Loucy (cell line): ENCODE data around the gene MBNL2.
"Not testable (repeated sequence)": the region's sequence is repeated elsewhere in the genome, so short reads cannot be mapped to it uniquely, and the experiment has no call there.

Experiments
- EZH2phosphoT487 ChIP-seq: fragments of 200-600 bp; IDR thresholded peaks from 2 replicates; pipeline ENCODE4 v1.6.1; 2018; ENCODE audit warnings: antibody characterized with exemption, mild to moderate bottlenecking, moderate library complexity, borderline replicate concordance
- TF ChIP-seq, protein P1 (sequence below): fragments of 200-600 bp; sonication (generic); conservative IDR thresholded peaks from 2 replicates; pipeline ENCODE4 v1.5.1; 2014; ENCODE audit warnings: mild to moderate bottlenecking, antibody characterized with exemption, low read length

DNA sequence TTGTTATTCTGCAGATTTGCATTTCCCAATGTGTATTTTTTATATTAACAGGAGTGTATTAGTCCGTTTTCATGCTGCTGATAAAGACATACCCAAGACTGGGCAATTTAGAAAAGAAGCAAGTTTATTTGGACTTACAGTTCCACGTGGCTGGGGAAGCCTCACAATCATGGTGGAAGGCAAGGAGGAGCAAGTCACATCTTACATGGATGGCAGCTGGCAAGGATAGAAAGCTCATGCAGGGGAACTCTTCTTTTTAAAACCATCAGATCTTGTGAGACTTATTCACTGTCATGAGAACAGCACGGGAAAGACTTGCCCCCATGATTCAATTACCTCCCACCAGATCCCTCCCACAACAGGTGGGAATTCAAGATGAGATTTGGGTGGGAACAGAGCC lies 14.9 kb upstream of the MBNL2 start:
- TF ChIP-seq, protein P1, sequence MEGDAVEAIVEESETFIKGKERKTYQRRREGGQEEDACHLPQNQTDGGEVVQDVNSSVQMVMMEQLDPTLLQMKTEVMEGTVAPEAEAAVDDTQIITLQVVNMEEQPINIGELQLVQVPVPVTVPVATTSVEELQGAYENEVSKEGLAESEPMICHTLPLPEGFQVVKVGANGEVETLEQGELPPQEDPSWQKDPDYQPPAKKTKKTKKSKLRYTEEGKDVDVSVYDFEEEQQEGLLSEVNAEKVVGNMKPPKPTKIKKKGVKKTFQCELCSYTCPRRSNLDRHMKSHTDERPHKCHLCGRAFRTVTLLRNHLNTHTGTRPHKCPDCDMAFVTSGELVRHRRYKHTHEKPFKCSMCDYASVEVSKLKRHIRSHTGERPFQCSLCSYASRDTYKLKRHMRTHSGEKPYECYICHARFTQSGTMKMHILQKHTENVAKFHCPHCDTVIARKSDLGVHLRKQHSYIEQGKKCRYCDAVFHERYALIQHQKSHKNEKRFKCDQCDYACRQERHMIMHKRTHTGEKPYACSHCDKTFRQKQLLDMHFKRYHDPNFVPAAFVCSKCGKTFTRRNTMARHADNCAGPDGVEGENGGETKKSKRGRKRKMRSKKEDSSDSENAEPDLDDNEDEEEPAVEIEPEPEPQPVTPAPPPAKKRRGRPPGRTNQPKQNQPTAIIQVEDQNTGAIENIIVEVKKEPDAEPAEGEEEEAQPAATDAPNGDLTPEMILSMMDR: not testable (repeated sequence)
- not testable (repeated sequence) for TF ChIP-seq EZH2phosphoT487
